Measurements from ENCODE around the gene NPHS1.

Gene NPHS1

DNA sequence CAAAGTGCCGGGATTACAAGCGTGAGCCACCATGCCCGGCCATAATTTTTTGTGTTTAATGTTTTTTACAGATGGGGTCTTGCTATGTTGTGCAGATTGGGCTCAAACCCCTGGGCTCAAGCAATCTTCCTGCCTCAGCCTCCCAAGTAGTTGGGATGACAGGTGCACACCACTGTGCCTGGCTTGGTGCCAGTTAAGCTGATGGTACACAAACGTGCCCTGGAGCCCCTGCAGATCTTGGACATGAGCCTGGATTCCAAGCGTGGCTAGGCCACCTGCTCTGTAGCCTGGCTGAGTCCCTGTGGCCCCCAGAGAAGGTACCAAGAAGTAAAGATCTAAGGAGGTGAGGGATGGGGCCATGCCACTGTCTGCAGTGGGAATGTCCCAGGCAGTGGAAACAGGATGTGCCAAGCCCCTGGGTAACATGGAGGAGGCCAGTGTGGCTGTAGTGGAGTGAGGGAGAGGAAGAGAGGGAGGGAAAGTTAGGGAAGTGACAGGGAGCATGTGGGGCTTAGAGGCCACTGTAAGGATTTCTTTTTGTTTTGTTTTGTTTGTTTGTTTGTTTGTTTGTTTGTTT lies 46.7 kb downstream of the NPHS1 start:
- Histone ChIP-seq H3K4me1 (ENCODE audit: control insufficient read depth, insufficient read depth, low read length) (no peaks in the 10 kb centered on the region), H3K27ac (ENCODE audit: extremely low read depth, low read depth, low read length) (no peak overlapping the region), H3K9me3 (ENCODE audit: control insufficient read depth, insufficient read depth, low read depth, low read length) (no peaks in the 10 kb centered on the region), H3K4me3 (ENCODE audit: low read depth, low read length) (no peak overlapping the region), H3K36me3 (ENCODE audit: control insufficient read depth in 2 of 2, insufficient read depth in 1 of 2, low read length in 2 of 2) (no peaks in the 10 kb centered on the region)
- CTCF ChIA-PET, result interaction anchor here (0.7 to 1.2 kb wide), 2 partner anchors 12 to 141 kb away, joined by 3 read pairs; no protein-coding TSS in a partner anchor
- POLR2A ChIA-PET, result no interaction called here
- no peak for TF ChIP-seq ZNF473 (tag by site-specific recombination; IDR thresholded peaks at IDR 0.05)
- no peak for TF ChIP-seq RBAK (tag by site-specific recombination; IDR thresholded peaks at IDR 0.05)
- TF ChIP-seq, protein P1, sequence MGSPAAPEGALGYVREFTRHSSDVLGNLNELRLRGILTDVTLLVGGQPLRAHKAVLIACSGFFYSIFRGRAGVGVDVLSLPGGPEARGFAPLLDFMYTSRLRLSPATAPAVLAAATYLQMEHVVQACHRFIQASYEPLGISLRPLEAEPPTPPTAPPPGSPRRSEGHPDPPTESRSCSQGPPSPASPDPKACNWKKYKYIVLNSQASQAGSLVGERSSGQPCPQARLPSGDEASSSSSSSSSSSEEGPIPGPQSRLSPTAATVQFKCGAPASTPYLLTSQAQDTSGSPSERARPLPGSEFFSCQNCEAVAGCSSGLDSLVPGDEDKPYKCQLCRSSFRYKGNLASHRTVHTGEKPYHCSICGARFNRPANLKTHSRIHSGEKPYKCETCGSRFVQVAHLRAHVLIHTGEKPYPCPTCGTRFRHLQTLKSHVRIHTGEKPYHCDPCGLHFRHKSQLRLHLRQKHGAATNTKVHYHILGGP (tag by site-specific recombination; IDR thresholded peaks at IDR 0.05), result 0 out of 2 replicates have a peak, but pooled peaks have one; percentile 6
- TF ChIP-seq, protein P2, sequence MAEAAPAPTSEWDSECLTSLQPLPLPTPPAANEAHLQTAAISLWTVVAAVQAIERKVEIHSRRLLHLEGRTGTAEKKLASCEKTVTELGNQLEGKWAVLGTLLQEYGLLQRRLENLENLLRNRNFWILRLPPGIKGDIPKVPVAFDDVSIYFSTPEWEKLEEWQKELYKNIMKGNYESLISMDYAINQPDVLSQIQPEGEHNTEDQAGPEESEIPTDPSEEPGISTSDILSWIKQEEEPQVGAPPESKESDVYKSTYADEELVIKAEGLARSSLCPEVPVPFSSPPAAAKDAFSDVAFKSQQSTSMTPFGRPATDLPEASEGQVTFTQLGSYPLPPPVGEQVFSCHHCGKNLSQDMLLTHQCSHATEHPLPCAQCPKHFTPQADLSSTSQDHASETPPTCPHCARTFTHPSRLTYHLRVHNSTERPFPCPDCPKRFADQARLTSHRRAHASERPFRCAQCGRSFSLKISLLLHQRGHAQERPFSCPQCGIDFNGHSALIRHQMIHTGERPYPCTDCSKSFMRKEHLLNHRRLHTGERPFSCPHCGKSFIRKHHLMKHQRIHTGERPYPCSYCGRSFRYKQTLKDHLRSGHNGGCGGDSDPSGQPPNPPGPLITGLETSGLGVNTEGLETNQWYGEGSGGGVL (tag by site-specific recombination; IDR thresholded peaks at IDR 0.05), result 0 out of 2 replicates have a peak, but pooled peaks have one; percentile 8
- peak; percentile 32; the same call in 1 of the 2 replicates for TF ChIP-seq ZBTB48 (tag by site-specific recombination; IDR thresholded peaks at IDR 0.05)
- 0 out of 2 replicates have a peak, but pooled peaks have one; percentile 54 for TF ChIP-seq ZNF121 (tag by site-specific recombination; IDR thresholded peaks at IDR 0.05)
- TF ChIP-seq, protein P3, sequence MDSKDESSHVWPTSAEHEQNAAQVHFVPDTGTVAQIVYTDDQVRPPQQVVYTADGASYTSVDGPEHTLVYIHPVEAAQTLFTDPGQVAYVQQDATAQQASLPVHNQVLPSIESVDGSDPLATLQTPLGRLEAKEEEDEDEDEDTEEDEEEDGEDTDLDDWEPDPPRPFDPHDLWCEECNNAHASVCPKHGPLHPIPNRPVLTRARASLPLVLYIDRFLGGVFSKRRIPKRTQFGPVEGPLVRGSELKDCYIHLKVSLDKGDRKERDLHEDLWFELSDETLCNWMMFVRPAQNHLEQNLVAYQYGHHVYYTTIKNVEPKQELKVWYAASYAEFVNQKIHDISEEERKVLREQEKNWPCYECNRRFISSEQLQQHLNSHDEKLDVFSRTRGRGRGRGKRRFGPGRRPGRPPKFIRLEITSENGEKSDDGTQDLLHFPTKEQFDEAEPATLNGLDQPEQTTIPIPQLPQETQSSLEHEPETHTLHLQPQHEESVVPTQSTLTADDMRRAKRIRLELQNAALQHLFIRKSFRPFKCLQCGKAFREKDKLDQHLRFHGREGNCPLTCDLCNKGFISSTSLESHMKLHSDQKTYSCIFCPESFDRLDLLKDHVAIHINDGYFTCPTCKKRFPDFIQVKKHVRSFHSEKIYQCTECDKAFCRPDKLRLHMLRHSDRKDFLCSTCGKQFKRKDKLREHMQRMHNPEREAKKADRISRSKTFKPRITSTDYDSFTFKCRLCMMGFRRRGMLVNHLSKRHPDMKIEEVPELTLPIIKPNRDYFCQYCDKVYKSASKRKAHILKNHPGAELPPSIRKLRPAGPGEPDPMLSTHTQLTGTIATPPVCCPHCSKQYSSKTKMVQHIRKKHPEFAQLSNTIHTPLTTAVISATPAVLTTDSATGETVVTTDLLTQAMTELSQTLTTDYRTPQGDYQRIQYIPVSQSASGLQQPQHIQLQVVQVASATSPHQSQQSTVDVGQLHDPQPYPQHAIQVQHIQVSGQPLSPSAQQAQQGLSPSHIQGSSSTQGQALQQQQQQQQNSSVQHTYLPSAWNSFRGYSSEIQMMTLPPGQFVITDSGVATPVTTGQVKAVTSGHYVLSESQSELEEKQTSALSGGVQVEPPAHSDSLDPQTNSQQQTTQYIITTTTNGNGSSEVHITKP (tag by site-specific recombination; IDR thresholded peaks at IDR 0.05), result peak; percentile 91
- peak; percentile 39; the same call in 1 of the 2 replicates for TF ChIP-seq ZNF366 (tag by site-specific recombination; conservative IDR thresholded peaks at IDR 0.05)
- 0 out of 2 replicates have a peak, but pooled peaks have one; percentile 24 for TF ChIP-seq ZBTB21 (tag by site-specific recombination; IDR thresholded peaks at IDR 0.05)
- 0 out of 2 replicates have a peak, but pooled peaks have one; percentile 20 for TF ChIP-seq ZNF157 (tag by site-specific recombination; IDR thresholded peaks at IDR 0.05)
- peak; percentile 71 for TF ChIP-seq ZIC2 (tag by site-specific recombination; IDR thresholded peaks at IDR 0.05)
- TF ChIP-seq ZNF776 (tag by site-specific recombination; IDR thresholded peaks at IDR 0.05; ENCODE audit: borderline replicate concordance), result 0 out of 2 replicates have a peak, but pooled peaks have one; percentile 53
- 0 out of 2 replicates have a peak, but pooled peaks have one; percentile 11 for TF ChIP-seq GLIS1 (tag by site-specific recombination; IDR thresholded peaks at IDR 0.05)
- TF ChIP-seq, protein P4, sequence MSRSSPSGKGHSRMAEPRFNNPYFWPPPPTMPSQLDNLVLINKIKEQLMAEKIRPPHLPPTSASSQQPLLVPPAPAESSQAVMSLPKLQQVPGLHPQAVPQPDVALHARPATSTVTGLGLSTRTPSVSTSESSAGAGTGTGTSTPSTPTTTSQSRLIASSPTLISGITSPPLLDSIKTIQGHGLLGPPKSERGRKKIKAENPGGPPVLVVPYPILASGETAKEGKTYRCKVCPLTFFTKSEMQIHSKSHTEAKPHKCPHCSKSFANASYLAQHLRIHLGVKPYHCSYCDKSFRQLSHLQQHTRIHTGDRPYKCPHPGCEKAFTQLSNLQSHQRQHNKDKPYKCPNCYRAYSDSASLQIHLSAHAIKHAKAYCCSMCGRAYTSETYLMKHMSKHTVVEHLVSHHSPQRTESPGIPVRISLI (tag by site-specific recombination; IDR thresholded peaks at IDR 0.05), result no peak
- TF ChIP-seq WT1 (tag by site-specific recombination; IDR thresholded peaks at IDR 0.05), result no peak

DNA sequence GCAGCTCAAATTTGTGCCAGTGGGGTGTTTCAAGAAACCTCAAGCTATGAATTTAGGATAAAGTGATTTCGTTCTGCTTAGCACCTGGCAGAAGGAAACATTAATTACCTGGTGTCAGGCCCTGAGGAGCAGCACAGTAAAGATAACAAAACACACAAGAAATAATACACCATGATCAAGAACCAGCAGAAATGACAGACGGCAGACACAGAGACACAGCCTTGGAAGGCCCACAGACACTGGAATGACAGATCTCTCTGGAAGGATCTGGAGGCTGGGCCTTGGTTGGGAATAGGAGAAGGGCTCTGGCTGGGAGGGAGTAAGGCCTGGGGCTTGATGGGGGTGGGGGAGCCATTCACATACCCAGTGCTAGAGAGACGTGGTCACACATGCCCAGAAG lies 50.5 kb downstream of the NPHS1 start:
- Histone ChIP-seq H3K9me3 (ENCODE audit: control insufficient read depth, insufficient read depth, low read depth, low read length) (no peaks in the 10 kb centered on the region), H3K27ac (ENCODE audit: extremely low read depth, low read depth, low read length) (no peak overlapping the region), H3K4me1 (ENCODE audit: control insufficient read depth, insufficient read depth, low read length) (no peaks in the 10 kb centered on the region), H3K36me3 (ENCODE audit: control insufficient read depth in 2 of 2, insufficient read depth in 1 of 2, low read length in 2 of 2) (no peaks in the 10 kb centered on the region), H3K4me3 (ENCODE audit: low read depth, low read length) (no peak overlapping the region)
- ChIA-PET POLR2A (interaction anchor here (0.5 kb wide), 1 partner anchor 212 kb away, joined by 3 read pairs; the partner anchor contains the start of gene ALKBH6), CTCF (interaction anchor here (0.6 to 2.7 kb wide), 6 partner anchors 10 to 47 kb away, joined by 3 to 15 read pairs (median 4); no protein-coding TSS in a partner anchor)
- TF ChIP-seq ZNF202 (tag by site-specific recombination; IDR thresholded peaks at IDR 0.05; ENCODE audit: borderline replicate concordance) (no peak), ZNF600 (tag by site-specific recombination; IDR thresholded peaks at IDR 0.05) (peak; percentile 31; the same call in 1 of the 2 replicates), ZEB2 (tag by site-specific recombination; IDR thresholded peaks at IDR 0.05) (no peak)
- TF ChIP-seq, protein P5, sequence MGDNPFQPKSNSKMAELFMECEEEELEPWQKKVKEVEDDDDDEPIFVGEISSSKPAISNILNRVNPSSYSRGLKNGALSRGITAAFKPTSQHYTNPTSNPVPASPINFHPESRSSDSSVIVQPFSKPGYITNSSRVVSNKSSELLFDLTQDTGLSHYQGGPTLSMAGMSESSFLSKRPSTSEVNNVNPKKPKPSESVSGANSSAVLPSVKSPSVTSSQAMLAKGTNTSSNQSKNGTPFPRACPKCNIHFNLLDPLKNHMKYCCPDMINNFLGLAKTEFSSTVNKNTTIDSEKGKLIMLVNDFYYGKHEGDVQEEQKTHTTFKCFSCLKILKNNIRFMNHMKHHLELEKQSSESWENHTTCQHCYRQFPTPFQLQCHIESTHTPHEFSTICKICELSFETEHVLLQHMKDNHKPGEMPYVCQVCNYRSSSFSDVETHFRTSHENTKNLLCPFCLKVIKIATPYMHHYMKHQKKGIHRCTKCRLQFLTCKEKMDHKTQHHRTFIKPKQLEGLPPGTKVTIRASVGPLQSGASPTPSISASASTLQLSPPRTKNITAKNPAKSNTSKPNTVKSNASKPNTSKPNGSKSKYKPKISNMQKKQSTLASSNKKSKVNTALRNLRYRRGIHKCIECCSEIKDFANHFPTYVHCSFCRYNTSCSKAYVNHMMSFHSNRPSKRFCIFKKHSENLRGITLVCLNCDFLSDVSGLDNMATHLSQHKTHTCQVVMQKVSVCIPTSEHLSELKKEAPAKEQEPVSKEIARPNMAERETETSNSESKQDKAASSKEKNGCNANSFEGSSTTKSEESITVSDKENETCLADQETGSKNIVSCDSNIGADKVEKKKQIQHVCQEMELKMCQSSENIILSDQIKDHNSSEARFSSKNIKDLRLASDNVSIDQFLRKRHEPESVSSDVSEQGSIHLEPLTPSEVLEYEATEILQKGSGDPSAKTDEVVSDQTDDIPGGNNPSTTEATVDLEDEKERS (tag by site-specific recombination; IDR thresholded peaks at IDR 0.05), result 0 out of 2 replicates have a peak, but pooled peaks have one; percentile 61

Data from HEK293 (cell line).